ENCODE data around the gene KLK14.

KLK14 gene

DNA sequence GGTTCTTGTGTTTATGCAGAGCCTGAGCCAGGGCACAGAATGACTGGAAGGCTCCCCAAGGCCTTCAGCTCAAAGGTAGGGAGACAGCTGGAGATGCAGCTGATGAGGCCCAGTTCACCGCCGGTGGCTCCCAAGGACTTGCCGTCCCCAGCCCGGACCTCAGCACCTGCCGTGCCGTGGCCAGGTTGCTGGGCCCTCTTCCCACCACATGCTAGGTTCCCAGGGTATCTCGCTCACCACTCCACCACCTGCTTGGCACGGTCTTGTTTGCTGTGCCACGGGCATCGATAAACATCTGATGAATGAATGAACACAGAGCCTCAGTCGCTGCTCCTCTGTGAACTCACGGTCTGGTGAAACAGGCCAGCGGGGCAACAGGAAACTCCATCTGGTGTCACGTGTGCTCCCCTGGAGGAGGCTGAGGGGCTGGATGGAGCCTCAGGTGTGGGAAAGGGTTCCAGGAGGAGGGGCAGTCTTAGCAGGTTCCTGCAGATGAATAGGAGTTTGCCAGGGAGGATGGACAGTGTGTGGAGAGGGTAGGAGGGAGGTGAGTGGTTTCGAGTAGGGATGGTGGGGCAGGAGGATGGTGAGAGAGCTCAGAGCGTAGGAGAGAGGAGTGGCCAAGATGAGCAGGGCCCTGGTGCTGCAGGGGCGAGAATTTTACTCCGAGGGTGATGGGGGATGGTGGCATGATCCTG lies 3.6 kb upstream of the KLK14 start:
- no peak for DNase-seq (ENCODE audit: low read depth in 2 of 2, low spot score in 1 of 2)

DNA sequence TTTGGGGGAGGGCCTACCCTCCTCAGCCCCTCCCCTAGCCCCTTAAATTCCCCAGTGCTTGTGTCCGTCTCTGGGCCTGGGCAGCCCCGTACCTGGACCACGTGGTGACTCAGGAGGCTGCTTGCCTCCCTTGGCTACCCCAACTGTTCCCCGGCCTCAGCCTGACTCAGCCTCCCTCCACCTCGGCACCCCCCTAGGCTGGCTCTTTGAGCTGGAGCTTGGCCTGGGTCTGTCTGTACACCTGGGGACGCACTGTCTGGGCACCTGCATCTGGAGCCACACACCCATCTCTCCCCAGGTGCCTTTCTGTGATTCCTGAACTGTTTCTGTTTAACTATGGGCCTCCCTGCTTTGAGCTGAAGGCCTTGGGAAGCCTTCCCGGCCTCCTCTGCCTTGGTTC lies 1.8 kb upstream of the KLK14 start:
- no peak for DNase-seq (ENCODE audit: low read depth in 2 of 2, low spot score in 1 of 2)

DNA sequence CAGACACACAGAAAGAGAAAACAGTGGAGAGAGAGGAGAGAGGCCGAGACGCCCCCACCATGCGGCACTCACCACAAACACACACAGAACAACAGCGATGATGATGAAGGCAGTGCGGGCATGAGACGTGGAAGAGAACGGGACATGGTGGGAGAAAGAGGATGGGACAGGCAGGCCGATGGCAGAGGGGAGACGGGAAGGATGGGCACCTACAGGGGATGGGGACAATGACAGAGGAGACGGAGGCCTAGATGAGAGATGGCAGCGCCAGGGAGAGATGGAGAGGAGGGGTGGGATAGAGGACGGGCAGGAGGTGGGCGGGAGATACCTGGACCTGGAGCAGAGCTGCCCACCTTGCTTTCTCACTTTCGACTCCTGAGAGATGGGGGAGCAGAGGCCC lies 1.1 kb upstream of the KLK14 start:
- DNase-seq (ENCODE audit: low read depth in 2 of 2, low spot score in 1 of 2), result no peak

GRCh38 chr19:51083181-51083580 lies 494 bp upstream of the KLK14 start:
- DNase-seq (ENCODE audit: low read depth in 2 of 2, low spot score in 1 of 2), result no peak

DNA sequence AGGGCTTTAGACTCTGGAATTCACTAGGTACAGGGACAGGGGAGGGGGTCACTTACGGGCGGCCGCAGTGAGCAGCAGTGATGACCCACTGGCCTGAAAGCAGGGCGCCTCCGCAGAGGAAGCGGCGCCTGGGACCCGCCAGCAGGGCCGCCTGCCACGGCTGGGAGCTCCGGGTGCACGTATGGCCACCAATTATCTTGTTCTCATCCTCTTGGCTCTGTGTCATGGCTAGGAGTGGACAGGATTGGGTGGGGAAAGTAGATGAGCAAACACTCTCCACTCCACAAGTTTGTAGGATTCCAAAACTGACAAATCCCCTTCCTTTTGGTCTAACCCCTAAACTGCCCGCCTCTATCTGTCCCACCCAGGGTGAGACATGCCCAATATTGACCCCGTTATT lies 1.2 kb downstream of the KLK14 start:
- DNase-seq (ENCODE audit: low read depth in 2 of 2, low spot score in 1 of 2), result no peak

DNA sequence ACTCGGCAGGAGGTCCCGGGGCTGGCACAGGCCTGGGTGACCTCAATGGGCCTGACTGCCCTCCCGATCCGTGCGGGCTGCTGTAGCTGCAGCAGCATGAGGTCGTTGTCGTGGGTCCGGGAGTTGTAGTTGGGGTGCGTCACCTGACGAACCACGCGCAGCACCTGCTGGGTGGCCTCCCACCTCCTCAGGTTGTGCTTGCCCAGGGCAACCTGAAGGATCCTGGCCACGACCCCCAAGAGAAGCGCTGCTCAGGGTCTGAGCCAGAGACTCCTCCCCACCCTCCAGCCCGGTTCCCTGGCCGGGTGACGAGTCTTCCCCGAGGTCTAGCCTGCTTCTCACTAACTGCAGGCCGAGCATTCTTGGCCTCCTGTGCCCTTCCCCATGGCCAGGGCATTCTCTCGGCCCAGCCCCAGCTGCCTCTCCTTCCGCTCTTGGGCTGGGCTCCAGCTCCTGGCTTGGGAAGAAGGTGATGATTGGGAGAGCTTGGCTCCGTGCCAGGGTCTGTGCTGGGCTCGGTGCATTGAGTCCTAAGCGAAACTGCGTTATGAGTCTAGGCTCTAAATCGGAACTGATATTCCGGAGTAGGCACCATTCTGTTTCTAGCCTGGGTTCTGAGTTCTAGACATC lies 3.1 kb downstream of the KLK14 start:
- DNase-seq (ENCODE audit: low read depth in 2 of 2, low spot score in 1 of 2), result no peak

DNA sequence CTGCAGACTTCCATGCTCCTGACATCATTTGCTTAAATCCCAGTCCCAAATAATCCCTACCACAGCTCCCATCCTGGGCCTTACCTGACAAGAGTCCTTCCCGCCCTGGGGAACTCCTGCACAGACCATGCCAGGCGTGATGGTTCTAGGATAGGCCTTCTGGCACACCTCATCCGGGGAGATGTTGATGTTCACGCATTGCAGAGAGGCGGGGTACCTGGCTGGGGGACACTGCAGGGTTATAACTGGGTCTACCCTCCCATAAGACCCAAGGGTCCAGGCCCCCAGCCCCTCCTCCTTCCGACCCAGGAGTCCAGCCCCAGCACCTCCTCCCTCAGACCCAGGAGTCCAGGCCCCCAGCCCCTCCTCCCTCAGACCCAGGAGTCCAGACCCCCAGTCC lies 4.0 kb downstream of the KLK14 start:
- no peak for DNase-seq (ENCODE audit: low read depth in 2 of 2, low spot score in 1 of 2)

DNA sequence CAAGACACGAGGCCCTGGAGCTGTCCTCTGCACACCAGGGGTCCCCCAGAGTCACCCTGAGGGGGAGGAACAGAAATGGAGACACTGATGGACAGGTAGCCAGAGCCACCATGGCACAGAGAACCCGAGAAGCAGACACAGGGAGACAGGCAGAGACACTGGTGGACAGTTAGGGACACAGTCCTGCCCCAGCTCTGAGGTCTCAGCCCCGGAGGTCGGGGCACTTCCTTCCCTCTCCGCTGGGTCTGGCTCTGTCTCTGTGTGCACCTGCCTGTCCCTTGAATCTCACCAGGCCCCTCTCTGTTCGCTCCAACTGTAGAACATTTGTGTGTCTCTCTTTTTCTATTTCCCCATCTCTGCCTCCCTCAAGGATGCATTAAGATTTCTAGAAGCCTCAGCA lies 4.6 kb downstream of the KLK14 start:
- no peak for DNase-seq (ENCODE audit: low read depth in 2 of 2, low spot score in 1 of 2)

DNA sequence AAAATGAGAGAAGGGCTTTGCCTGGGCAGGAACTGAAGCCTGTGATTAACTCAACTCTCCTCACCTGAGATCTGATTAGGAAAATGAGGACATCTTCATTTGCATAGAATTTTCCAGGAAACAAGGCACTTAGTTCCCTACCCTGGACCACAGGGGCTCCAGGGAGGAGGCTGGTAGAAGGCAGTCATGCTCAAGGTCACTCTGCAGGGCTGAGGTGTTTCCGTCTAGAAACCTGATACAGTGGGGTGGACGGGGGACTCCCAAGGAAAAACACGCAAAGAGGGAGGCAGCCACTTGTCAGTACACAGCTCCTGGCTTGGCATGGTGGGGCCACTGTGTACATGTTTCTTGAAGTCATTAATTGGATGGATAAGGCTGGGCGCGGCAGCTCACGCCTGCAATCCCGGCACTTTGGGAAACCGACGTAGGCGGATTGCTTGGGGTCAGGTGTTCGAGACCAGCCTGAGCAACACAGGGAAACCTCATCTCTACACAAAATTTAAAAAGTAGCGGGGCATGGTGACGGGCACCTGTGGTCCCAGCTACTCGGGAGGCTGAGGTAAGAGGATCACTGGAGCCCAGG lies 6.0 kb downstream of the KLK14 start:
- DNase-seq (ENCODE audit: low read depth in 2 of 2, low spot score in 1 of 2), result no peak

DNA sequence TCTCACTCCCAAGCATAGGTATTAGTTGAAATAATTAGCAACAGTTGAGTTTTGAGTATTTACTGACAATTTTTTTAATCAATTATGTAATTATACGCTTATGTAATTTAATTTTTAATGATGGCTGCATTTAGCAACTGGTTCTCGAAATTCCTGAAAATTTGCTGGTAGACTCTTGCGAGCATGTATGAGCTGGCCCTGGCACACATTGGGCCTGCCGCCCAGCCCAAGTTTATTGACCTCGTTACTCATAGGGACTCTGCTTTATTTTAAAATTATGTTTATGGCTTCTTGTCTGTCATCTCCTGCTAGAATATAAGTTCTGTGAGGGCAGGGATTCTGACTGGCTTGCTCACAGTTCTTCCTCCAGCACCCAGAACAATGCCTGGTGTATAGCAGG lies 6.7 kb downstream of the KLK14 start:
- DNase-seq (ENCODE audit: low read depth in 2 of 2, low spot score in 1 of 2), result no peak

GRCh38 chr19:51071095-51071405 lies 11.6 kb downstream of the KLK14 start:
- DNase-seq (ENCODE audit: low read depth in 2 of 2, low spot score in 1 of 2), result no peak

GRCh38 chr19:51070334-51071094 lies 12.2 kb downstream of the KLK14 start:
- DNase-seq (ENCODE audit: low read depth in 2 of 2, low spot score in 1 of 2), result no peak

GRCh38 chr19:51066393-51067186 lies 16.1 kb downstream of the KLK14 start:
- no peak for DNase-seq (ENCODE audit: low read depth in 2 of 2, low spot score in 1 of 2)

DNA sequence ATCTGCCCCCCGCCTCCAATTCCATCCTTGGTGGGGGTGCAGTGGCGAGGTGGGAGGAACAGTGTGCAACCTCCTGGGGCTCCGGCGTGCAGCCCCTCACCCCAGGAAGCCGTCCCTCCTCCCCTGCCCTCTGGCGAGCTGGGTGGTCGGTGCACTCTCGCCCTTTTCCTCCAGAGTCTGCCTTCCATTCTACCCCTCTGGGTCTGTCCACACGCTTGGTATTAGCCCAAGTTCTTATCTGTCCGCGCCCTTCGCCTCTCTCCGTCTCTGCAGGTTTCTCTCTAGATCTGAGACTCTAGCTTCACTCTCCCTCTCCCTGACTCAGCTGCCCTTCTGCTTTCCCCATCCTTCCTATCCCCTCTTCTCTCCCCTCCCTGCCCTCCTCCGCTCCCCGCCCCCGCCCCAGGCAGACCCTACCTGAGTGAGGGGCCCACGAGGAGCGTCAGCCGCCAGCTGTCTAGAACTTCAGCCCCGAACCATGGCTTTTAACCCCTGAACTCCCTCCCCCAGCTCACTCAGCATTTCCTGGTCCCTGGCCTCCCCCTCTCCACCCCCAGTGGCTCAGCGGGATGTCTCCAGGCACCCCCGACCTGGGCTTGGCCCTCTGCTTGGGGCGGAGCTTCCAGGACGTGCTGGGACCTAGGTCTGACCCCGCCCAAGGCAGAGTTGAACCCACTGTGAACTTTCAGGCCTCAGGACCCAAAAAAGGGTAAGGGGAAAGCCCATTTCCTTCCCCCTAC lies 17.3 kb downstream of the KLK14 start:
- DNase-seq (ENCODE audit: low read depth in 2 of 2, low spot score in 1 of 2), result no peak

DNA sequence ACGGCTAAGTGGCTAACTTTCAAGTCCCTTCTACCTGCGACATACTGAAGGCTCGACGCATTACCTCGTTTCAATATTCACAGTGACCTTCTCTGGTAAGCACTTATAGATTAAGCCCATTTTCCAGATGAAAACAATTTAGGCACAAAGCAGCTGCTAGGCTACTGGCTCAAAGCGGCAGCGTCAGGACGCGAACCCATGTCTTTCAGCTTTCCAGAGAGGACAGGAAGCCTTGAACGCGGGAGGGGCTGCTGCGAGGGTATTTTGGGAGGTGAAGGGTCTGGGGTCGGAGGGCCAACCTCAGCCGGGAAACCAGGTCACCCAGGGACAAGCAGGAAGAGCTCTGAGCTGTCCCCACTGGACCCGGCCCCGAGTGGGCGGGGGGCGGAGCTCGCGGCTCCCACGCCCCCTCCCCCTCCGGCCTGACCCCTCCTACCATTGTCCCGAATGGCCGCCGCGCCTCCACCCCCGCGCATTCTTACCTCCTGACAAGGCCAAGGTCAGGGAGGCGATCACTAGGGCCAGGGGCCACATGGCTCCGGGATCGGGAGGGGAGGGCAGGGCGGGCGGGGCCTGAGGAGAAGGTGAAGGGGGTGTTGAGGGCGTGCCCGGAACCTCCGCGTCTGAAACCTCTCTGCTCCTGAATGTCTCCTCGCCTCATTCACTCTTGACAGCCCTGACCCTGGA lies 18.0 kb downstream of the KLK14 start, which contains the start of gene KLK13:
TSS of gene KLK13 (minus strand) at position 559 of the 687 bp plus-strand sequence. CDS start at position 534, 25 bp downstream.
- no peak for DNase-seq (ENCODE audit: low read depth in 2 of 2, low spot score in 1 of 2)

DNA sequence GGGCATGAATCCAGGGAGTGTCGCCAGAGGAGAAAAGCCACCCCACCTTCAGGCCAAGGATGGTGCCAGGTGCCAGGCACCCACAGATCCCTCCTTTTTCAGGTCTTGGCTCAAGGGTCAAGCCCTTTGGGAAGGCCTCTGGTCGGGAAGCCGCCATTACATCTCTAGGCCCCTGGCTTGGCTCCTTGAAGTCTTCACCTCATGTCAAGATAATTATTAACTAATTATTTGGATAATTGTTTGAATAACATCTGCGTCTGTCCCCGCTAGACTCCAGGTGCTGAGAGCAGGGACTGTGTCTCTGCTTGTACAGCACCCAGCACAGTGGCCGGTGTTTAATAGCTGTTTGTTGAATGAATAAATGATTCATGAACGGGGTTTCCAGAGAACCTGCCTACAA lies 19.0 kb downstream of the KLK14 start:
- DNase-seq (ENCODE audit: low read depth in 2 of 2, low spot score in 1 of 2), result no peak

DNA sequence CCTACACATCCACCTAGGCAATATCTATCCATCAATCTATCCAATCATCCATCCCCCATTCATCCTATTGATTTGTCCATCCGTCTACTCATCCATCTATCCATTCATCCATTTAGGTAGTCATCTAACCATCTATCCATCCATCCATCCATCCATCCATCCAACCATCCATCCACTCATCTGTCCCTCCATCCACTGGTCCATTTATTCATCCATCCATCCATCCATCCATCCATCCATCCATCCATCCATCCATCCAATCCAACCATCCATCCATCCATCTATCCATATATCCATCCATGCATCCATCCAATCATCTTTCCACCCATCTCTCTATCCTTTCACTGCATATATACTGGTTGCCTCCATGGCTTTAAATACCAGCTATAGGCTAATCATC lies 21.7 kb downstream of the KLK14 start:
- DNase-seq (ENCODE audit: low read depth in 2 of 2, low spot score in 1 of 2), result no peak

GRCh38 chr19:51060336-51060735 lies 22.4 kb downstream of the KLK14 start:
- no peak for DNase-seq (ENCODE audit: low read depth in 2 of 2, low spot score in 1 of 2)

DNA sequence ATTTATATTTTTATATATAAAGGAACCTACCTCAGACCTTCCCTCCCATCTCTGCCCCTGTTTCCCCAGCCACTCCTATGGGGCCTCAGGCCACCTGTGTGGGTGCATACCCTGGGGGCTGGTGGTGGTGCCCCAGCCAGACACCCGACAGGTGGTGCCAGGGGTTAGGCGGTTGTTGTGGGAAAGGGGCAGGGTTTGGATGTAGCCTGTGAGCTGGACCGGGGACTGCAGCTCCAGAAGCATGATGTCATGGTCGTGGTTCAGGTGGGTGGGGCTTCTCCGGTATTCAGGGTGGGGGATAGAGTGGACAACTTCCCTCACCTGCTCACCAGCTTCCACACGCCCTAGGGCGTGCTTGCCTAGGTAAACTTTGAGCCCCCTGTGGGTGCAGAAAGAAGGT lies 23.0 kb downstream of the KLK14 start:
- no peak for DNase-seq (ENCODE audit: low read depth in 2 of 2, low spot score in 1 of 2)

DNA sequence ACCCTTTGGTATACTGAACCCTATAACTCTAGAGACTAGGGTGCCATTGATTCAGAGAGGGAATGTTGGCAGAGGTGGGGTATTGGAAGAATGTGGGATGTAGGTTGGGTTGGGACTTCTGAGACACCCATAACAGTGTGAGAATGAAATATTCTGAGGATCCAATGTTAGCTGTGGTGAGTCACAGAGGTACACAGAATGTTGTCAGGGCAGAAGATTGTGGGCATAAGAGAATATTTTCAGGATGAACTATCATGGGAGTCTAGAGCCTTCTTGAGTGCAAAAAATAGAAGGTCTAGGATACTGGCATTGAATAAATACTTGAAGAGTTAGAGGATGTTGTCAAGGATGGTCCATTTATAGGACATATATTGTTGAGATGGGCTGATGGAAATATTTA lies 26.8 kb downstream of the KLK14 start:
- DNase-seq (ENCODE audit: low read depth in 2 of 2, low spot score in 1 of 2), result no peak
